DMS153 treated with DMSO at 0.1 percent for 48 hours (cell line): ENCODE data around the gene ATP5MC2.
"Not testable (repeated sequence)": the region's sequence is repeated elsewhere in the genome, so short reads cannot be mapped to it uniquely, and the experiment has no call there.

Source experiments
- DNase-seq: peaks from one replicate; lab custom pipeline; 2025; ENCODE audit not compliant: unreplicated experiment; lab: John Stamatoyannopoulos, UW

The ATP5MC2 gene

DNA sequence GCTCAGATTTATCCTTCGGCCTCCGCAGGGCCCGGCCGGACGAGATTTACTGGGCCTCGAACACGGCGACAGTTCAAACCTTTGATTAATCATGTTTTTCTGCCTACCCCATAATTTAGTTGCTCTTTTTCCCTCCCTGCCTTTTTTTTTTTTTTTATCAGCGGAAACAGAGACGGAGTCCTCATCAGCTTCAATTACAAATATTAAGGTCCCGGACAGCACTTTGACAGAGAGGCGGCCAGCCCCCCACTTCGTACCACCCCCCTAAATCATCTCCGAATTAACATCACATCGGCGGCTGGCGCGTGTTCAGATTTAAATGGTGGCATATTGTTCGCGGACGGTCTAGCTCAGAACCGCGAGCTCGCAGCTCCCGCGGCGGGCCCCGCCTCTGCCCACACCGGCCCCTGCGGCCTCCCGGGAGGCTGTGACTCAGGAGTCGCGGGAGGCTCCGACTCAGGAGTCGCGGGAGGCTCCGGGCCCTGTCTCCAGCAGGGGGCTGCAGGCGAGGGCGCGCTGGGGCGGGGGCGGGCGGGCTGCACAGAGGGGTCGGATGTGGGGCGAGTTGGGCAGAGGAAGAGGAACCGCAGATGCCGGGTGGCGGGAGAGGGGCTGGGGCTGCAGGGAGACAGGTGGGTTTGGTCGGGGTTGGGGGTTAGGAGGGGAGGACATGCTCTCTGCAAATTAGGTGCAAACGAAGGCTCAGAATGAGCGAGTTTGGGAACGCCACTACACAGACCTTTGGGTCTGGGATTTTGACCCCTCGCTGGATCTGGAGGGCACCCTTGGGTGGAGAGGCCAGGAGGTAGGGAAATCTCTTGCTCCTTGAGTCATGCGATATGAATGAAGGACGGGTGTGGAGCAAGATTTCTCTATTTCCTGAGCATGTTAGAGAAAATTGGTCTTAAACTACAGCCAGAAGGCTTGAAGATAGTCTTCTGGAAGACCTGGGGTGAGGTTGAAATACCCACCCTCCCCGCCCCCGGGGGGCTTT lies 19.6 kb upstream of the ATP5MC2 start:
- DNase-seq: peak; percentile 19

- DNase-seq: no peak
These were observed 18.9 kb upstream of the ATP5MC2 start for GRCh38 chr12:53694756-53695151.

GRCh38 chr12:53688134-53688533 lies 12.3 kb upstream of the ATP5MC2 start:
- DNase-seq: no peak

GRCh38 chr12:53686436-53686835 lies 10.6 kb upstream of the ATP5MC2 start:
- DNase-seq: no peak

DNA sequence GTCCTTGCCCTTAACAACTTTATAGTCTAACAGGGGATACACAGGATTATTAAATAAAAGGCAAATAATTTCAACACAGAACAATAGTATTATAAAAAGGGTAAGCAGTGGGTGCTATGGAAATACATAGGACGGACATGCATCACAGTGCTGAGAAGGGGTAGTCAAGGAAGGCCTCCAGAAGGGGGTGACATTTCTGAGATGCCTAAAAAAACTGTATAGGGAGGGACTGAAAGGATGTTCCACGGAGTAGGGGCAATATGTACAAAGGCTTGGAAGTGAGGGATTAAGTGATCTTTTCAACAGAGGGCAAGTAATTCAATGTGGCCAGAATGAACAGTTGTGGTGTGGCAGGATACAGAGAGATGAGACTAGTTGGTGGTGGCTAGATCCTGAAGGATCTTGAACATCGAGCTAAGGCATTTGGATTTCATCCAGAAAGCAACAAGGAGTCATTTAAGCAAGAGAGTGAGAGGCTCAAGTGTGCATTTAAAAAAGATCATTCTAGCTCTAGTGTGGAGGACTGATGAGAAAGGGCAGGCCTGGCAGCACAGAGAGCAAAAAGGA lies 8.9 kb upstream of the ATP5MC2 start:
- no peak for DNase-seq

DNA sequence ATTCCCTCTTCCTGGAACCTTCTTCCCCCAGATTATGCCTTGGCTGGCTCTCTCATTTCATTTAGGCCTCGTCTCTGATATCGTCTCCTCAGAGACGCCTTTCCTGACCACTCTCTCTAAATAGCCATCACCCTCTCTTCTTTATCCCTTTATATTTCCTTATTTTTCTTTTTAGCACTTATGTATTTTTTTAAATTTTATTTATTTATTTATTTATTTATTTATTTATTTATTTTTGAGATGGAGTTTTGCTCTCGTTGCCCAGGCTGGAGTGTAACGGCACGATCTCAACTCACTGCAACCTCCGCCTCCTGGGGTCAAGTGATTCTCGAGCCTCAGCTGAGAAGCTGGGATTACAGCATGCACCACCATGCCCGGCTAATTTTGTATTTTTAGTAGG lies 8.1 kb upstream of the ATP5MC2 start:
- DNase-seq: no peak

DNA sequence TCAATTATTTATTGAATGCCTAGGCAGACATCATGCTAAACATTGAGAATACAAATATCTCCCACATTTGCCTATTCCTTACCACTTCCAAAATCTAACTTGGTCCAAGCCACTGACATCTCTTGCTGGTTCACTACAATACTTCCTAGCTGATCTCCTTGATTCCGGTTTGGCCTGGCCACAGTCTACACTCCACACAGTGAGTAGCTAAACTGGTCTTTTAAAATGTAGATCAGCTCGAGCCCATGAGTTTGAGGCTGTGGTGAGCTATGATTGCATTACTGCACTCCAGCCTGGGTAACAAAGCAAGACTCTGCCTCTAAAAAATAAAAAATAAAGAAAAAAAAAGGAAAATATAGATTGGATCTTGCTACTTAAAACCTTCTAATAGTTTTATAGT lies 7.6 kb upstream of the ATP5MC2 start:
- no peak for DNase-seq

GRCh38 chr12:53680061-53680460 lies 4.2 kb upstream of the ATP5MC2 start:
- not testable (repeated sequence) for DNase-seq

- DNase-seq: no peak
These were observed 1.9 kb upstream of the ATP5MC2 start for GRCh38 chr12:53677800-53678148.

DNA sequence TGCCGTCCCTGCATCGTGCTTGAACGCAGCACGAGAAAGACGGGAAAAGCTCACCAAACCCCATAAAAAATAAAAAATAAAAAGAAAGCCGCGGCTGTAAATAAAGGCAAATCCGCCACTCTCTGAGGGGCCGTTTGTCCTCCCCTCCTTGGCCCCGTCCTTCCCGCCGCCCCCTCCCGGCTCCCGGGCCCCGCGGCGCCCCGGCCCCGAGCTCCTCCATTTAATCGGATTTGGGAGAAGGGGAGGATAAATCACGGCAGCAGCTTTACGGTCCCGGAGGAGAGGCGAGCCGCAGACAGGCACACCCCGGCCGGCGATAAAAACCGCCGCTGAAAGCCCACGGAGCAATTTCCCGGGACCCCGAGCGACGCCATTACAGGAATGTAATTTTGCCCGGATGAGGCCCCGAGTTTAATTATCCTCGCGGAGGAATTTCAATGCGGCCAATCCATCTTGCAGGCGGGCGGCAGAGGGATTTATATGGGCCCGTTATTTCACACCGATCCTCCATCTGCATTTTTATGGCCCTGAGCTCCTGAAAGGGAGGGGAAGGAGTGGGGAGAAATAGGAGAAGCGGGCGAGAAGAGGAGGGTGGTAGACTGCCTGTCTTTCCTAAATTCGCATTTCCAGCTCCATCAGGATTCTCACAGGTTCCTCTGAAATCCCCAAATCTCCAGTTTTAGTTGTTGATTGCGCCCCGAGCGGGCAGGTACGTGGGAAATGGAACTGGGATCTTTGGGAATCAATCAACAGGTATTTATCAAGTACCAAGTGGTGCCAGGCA lies 1.3 kb upstream of the ATP5MC2 start:
- no peak for DNase-seq

DNA sequence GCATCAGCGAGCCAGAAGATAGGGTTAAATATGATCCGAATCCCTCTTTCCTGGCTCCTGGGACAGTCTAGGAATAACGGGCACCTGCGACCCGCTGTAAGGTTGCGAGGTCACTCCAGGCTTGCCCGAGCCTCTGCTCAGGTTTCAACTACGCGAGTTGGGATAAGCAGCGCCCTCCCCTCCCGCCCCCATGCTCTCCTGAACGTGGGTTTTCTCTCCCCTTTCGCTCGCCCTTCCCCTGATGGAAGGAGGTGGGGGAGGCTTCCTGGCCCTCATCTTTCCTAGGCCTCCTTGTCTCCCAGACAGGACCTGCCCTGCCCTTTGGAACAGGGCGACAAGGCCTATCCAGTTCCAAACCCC lies 753 bp upstream of the ATP5MC2 start:
- DNase-seq: no peak

GRCh38 chr12:53674977-53675700 lies 744 bp downstream of the ATP5MC2 start:
- DNase-seq: no peak

GRCh38 chr12:53670971-53671370 lies 4.9 kb downstream of the ATP5MC2 start:
- DNase-seq: no peak

DNA sequence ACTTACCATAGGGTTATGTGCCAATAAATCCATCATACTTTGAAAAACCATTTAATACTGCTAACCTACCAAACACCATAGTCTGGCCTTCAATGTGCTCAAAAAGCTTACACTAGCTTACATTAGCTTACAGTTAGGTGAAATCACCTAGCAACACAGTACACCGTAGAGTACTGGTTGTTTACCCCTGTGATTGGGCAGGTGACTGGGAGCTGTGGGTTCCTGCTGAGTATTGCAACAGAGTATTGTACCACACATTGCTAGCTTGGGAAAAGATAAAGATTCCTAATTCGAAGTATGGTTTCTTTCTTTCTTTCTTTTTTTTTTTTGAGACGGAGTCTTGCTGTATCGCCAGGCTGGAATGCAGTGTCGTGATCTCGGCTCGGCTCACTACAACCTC lies 5.6 kb downstream of the ATP5MC2 start:
- no peak for DNase-seq

GRCh38 chr12:53667080-53667479 lies 8.8 kb downstream of the ATP5MC2 start:
- DNase-seq: no peak

- no peak for DNase-seq
These were observed 10.9 kb downstream of the ATP5MC2 start for GRCh38 chr12:53664936-53665335.

DNA sequence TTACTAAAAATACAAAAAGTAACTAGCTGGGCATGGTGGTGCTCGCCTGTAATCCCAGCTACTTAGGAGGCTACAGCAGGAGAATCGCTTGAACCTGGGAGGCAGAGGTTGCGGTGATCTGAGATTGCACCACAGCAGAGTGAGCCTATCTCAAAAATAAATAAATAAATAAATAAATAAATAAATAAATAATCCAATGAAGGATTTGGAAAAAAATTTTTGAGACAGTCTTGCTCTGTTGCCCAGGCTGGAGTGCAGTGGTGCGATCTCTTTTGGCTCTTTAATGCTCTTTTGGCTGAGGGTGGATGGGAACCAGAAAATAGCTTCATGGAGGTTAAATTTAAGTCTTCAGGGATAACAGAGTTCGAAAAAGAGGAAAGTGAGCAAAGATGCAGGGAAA lies 11.7 kb downstream of the ATP5MC2 start:
- DNase-seq: no peak

GRCh38 chr12:53660041-53660440 lies 15.8 kb downstream of the ATP5MC2 start:
- no peak for DNase-seq

- no peak for DNase-seq
These were observed 16.3 kb downstream of the ATP5MC2 start for GRCh38 chr12:53659571-53659981.

GRCh38 chr12:53659011-53659551 lies 16.8 kb downstream of the ATP5MC2 start:
- peak; percentile 64 for DNase-seq

- DNase-seq: no peak
These were observed 18.8 kb downstream of the ATP5MC2 start for GRCh38 chr12:53657041-53657440.
